SK-N-SH treated with all-trans-retinoic acid at 6 μM for 48 hours (cell line): ENCODE measurements around the gene MMP14.

Experiments used
- ATAC-seq: fragments of 200-7000 bp; cut with Tn5 transposase; 3 replicates; pipeline ENCODE4 v1.9.1; 2020; ENCODE audit warnings: mild to moderate bottlenecking, moderate library complexity
- ARNTL ChIP-seq: fragments of 450-650 bp; formaldehyde crosslinking; IDR thresholded peaks from 2 replicates; pipeline ENCODE4 v1.5.0; 2020; ENCODE audit warnings: low read depth, mild to moderate bottlenecking, moderate library complexity, borderline replicate concordance
- BACH2 ChIP-seq: fragments of 250-450 bp; sonication (Bioruptor Pico); IDR thresholded peaks from 2 replicates; pipeline ENCODE4 v1.9.0; 2021; ENCODE audit warnings: mild to moderate bottlenecking, borderline replicate concordance
- CSDC2 ChIP-seq: fragments of 250-450 bp; sonication (Bioruptor Pico); IDR thresholded peaks from 2 replicates; pipeline ENCODE4 v1.5.0; 2020; ENCODE audit warnings: mild to moderate bottlenecking, moderate library complexity
- ESRRG ChIP-seq: fragments of 250-450 bp; sonication (Bioruptor Pico); IDR thresholded peaks from 2 replicates; pipeline ENCODE4 v1.6.1; 2021; ENCODE audit warnings: mild to moderate bottlenecking
- GLIS3 ChIP-seq: fragments of 250-450 bp; sonication (Bioruptor Pico); IDR thresholded peaks from 2 replicates; pipeline ENCODE4 v1.5.0; 2020; ENCODE audit warnings: mild to moderate bottlenecking, moderate library complexity
- ISL1 ChIP-seq: fragments of 250-450 bp; sonication (Bioruptor Pico); IDR thresholded peaks from 2 replicates; pipeline ENCODE4 v2.1.2; 2022; ENCODE audit warnings: mild to moderate bottlenecking, moderate library complexity
- OSR1 ChIP-seq: fragments of 250-450 bp; sonication (Bioruptor Pico); IDR thresholded peaks from 2 replicates; pipeline ENCODE4 v1.8.0; 2022; ENCODE audit warnings: moderate library complexity, mild to moderate bottlenecking, inconsistent platforms
- PPARA ChIP-seq: fragments of 250-450 bp; sonication (Bioruptor Pico); IDR thresholded peaks from 2 replicates; pipeline ENCODE4 v1.5.0; 2020; ENCODE audit warnings: mild to moderate bottlenecking, borderline replicate concordance
- RARB ChIP-seq: fragments of 250-450 bp; sonication (Bioruptor Pico); IDR thresholded peaks from 2 replicates; pipeline ENCODE4 v1.8.0; 2021; ENCODE audit warnings: mild to moderate bottlenecking, moderate library complexity
- SNAI2 ChIP-seq: fragments of 250-450 bp; sonication (Bioruptor Pico); IDR thresholded peaks from 2 replicates; pipeline ENCODE4 v1.5.0; 2020; ENCODE audit warnings: mild to moderate bottlenecking, moderate library complexity
- TCF4 ChIP-seq: fragments of 250-450 bp; sonication (Bioruptor Pico); IDR thresholded peaks from 2 replicates; pipeline ENCODE4 v1.8.0; 2021; ENCODE audit warnings: mild to moderate bottlenecking, moderate library complexity, borderline replicate concordance
- TOX ChIP-seq: fragments of 250-450 bp; sonication (Bioruptor Pico); IDR thresholded peaks from 2 replicates; pipeline ENCODE4 v1.8.0; 2021; ENCODE audit warnings: mild to moderate bottlenecking, moderate library complexity, borderline replicate concordance
- ZC3H10 ChIP-seq: fragments of 250-450 bp; sonication (Bioruptor Pico); IDR thresholded peaks from 2 replicates; pipeline ENCODE4 v1.5.1; 2021; ENCODE audit warnings: mild to moderate bottlenecking, moderate library complexity
- ZFP3 ChIP-seq: fragments of 250-450 bp; sonication (Bioruptor Pico); IDR thresholded peaks from 2 replicates; pipeline ENCODE4 v1.5.0; 2020; ENCODE audit warnings: mild to moderate bottlenecking, moderate library complexity
- ZFP30 ChIP-seq: fragments of 450-650 bp; formaldehyde crosslinking; IDR thresholded peaks from 2 replicates; pipeline ENCODE4 v1.5.0; 2022; ENCODE audit warnings: mild to moderate bottlenecking, moderate library complexity
- ZNF565 ChIP-seq: fragments of 450-650 bp; formaldehyde crosslinking; conservative IDR thresholded peaks from 2 replicates; pipeline ENCODE4 v1.5.0; 2020; ENCODE audit warnings: low read depth, mild to moderate bottlenecking, moderate library complexity
- ZNF70 ChIP-seq: fragments of 450-650 bp; formaldehyde crosslinking; IDR thresholded peaks from 2 replicates; pipeline ENCODE4 v1.5.0; 2020; ENCODE audit warnings: mild to moderate bottlenecking, moderate library complexity
- ZNF8 ChIP-seq: fragments of 450-650 bp; formaldehyde crosslinking; IDR thresholded peaks from 2 replicates; pipeline ENCODE4 v1.5.0; 2020; ENCODE audit warnings: mild to moderate bottlenecking, moderate library complexity
- TF ChIP-seq, protein P1 (sequence below): fragments of 250-450 bp; sonication (Bioruptor Pico); IDR thresholded peaks from 2 replicates; pipeline ENCODE4 v1.5.1; 2021; ENCODE audit warnings: mild to moderate bottlenecking, moderate library complexity
- TF ChIP-seq, protein P2 (sequence below): fragments of 250-450 bp; sonication (Bioruptor Pico); IDR thresholded peaks from 2 replicates; pipeline ENCODE4 v1.5.0; 2020; ENCODE audit warnings: mild to moderate bottlenecking, moderate library complexity
- TF ChIP-seq, protein P3 (sequence below): fragments of 250-450 bp; sonication (Bioruptor Pico); IDR thresholded peaks from 2 replicates; pipeline ENCODE4 v1.5.1; 2020; ENCODE audit warnings: low read depth, mild to moderate bottlenecking, moderate library complexity
- TF ChIP-seq, protein P4 (sequence below): fragments of 250-450 bp; sonication (Bioruptor Pico); IDR thresholded peaks from 2 replicates; pipeline ENCODE4 v1.8.0; 2020; ENCODE audit warnings: mild to moderate bottlenecking, moderate library complexity, borderline replicate concordance

The MMP14 gene

DNA sequence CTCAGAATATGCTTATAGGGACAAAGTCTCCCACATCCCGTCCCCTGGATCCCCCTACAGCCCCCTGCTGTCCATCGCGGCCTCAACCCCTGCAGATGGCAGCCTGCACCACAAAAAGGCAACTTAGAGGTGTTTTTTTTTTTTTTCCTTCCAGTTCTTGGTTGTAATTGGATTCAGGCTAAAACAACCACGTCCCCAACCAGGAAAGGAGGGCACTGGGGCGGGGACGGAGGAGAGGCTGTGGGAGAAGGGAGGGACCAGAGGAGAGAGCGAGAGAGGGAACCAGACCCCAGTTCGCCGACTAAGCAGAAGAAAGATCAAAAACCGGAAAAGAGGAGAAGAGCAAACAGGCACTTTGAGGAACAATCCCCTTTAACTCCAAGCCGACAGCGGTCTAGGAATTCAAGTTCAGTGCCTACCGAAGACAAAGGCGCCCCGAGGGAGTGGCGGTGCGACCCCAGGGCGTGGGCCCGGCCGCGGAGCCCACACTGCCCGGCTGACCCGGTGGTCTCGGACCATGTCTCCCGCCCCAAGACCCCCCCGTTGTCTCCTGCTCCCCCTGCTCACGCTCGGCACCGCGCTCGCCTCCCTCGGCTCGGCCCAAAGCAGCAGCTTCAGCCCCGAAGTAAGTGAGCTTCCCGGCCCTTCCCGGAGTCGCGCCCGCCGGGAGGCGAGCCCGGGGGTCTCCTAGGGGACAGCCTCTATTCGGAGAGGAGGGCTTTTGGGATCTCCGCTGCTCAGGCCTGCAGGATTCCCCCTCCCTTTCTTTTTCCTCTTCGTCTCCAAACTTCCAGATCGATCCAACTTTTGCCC, at the start of gene MMP14:
TSS of gene MMP14 (plus strand) at position 285 of the 813 bp plus-strand sequence. CDS start at position 518, 233 bp downstream.
- ATAC-seq: peak; percentile 84
- TF ChIP-seq RARB (CRISPR knock-in tag): no peak
- no peak for TF ChIP-seq TCF4 (CRISPR knock-in tag)
- no peak for TF ChIP-seq CSDC2 (CRISPR knock-in tag)
- no peak for TF ChIP-seq ISL1
- TF ChIP-seq ZFP3 (CRISPR knock-in tag): no peak

DNA sequence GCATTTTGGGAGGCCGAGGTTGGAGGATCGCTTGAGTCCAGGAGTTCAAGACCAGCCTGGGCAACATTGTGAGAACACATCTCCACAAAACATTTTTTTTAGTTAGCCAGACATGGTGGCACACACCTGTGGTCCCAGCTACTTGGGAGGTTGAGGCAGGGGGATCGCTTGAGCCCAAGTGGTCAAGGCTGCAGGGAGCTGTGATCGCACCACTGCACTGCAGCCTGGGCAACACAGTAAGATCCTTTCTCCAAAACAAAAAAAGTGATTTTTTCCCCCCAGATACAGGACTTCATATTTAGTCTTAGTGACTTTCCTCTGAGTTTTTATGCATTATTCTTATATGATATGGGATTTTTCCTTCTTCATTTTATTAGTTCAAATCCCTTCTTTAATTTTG, 49.7 kb upstream of the MMP14 start:
- ATAC-seq: no peak
- no peak for TF ChIP-seq ZNF8 (CRISPR knock-in tag)
- TF ChIP-seq PPARA (CRISPR knock-in tag): no peak
- TF ChIP-seq ZFP30 (CRISPR knock-in tag): no peak
- TF ChIP-seq, protein P1, sequence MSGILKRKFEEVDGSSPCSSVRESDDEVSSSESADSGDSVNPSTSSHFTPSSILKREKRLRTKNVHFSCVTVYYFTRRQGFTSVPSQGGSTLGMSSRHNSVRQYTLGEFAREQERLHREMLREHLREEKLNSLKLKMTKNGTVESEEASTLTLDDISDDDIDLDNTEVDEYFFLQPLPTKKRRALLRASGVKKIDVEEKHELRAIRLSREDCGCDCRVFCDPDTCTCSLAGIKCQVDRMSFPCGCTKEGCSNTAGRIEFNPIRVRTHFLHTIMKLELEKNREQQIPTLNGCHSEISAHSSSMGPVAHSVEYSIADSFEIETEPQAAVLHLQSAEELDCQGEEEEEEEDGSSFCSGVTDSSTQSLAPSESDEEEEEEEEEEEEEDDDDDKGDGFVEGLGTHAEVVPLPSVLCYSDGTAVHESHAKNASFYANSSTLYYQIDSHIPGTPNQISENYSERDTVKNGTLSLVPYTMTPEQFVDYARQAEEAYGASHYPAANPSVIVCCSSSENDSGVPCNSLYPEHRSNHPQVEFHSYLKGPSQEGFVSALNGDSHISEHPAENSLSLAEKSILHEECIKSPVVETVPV (CRISPR knock-in tag): no peak
- TF ChIP-seq RARB (CRISPR knock-in tag): no peak
- no peak for TF ChIP-seq CSDC2 (CRISPR knock-in tag)
- no peak for TF ChIP-seq ZNF565 (CRISPR knock-in tag)
- TF ChIP-seq SNAI2 (CRISPR knock-in tag): no peak
- TF ChIP-seq ESRRG (CRISPR knock-in tag): no peak
- TF ChIP-seq, protein P2, sequence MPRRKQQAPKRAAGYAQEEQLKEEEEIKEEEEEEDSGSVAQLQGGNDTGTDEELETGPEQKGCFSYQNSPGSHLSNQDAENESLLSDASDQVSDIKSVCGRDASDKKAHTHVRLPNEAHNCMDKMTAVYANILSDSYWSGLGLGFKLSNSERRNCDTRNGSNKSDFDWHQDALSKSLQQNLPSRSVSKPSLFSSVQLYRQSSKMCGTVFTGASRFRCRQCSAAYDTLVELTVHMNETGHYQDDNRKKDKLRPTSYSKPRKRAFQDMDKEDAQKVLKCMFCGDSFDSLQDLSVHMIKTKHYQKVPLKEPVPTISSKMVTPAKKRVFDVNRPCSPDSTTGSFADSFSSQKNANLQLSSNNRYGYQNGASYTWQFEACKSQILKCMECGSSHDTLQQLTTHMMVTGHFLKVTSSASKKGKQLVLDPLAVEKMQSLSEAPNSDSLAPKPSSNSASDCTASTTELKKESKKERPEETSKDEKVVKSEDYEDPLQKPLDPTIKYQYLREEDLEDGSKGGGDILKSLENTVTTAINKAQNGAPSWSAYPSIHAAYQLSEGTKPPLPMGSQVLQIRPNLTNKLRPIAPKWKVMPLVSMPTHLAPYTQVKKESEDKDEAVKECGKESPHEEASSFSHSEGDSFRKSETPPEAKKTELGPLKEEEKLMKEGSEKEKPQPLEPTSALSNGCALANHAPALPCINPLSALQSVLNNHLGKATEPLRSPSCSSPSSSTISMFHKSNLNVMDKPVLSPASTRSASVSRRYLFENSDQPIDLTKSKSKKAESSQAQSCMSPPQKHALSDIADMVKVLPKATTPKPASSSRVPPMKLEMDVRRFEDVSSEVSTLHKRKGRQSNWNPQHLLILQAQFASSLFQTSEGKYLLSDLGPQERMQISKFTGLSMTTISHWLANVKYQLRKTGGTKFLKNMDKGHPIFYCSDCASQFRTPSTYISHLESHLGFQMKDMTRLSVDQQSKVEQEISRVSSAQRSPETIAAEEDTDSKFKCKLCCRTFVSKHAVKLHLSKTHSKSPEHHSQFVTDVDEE (CRISPR knock-in tag): no peak
- no peak for TF ChIP-seq ZNF70
- no peak for TF ChIP-seq ISL1
- TF ChIP-seq ZFP3 (CRISPR knock-in tag): no peak
- no peak for TF ChIP-seq ZC3H10
- TF ChIP-seq TOX (CRISPR knock-in tag): no peak
- TF ChIP-seq GLIS3: no peak
- TF ChIP-seq BACH2 (CRISPR knock-in tag): no peak
- TF ChIP-seq, protein P3, sequence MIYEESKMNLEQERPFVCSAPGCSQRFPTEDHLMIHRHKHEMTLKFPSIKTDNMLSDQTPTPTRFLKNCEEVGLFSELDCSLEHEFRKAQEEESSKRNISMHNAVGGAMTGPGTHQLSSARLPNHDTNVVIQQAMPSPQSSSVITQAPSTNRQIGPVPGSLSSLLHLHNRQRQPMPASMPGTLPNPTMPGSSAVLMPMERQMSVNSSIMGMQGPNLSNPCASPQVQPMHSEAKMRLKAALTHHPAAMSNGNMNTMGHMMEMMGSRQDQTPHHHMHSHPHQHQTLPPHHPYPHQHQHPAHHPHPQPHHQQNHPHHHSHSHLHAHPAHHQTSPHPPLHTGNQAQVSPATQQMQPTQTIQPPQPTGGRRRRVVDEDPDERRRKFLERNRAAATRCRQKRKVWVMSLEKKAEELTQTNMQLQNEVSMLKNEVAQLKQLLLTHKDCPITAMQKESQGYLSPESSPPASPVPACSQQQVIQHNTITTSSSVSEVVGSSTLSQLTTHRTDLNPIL (CRISPR knock-in tag): no peak

DNA sequence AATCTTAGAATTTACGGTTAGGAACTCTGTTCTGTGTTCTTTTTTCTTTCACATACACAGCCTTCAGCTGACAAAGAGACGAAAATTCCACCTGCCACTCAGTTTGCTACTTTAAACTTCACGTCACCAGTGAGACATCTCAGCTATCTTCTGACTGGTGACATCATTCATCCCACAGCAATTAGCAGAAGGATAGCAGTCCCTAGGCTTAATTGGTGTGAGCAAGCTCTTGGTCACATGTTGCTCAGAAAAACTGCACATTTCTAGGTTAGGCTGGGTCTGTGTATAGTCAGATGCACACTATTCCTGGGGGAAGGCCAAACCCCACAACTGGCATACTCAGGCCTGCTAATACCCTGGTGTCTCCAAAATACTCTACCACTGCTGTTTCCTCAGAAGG, 45.1 kb upstream of the MMP14 start:
- peak; percentile 78 for ATAC-seq
- no peak for TF ChIP-seq CSDC2 (CRISPR knock-in tag)
- TF ChIP-seq ZNF8 (CRISPR knock-in tag): no peak
- TF ChIP-seq, protein P2 (CRISPR knock-in tag): no peak
- TF ChIP-seq TCF4 (CRISPR knock-in tag): no peak
- TF ChIP-seq ZNF565 (CRISPR knock-in tag): no peak
- no peak for TF ChIP-seq ARNTL (CRISPR knock-in tag)
- TF ChIP-seq BACH2 (CRISPR knock-in tag): no peak
- TF ChIP-seq ESRRG (CRISPR knock-in tag): no peak
- TF ChIP-seq ZFP30 (CRISPR knock-in tag): no peak
- TF ChIP-seq, protein P1 (CRISPR knock-in tag): no peak
- TF ChIP-seq ZC3H10: no peak
- TF ChIP-seq OSR1 (CRISPR knock-in tag): no peak
- no peak for TF ChIP-seq GLIS3
- no peak for TF ChIP-seq ZFP3 (CRISPR knock-in tag)
- no peak for TF ChIP-seq SNAI2 (CRISPR knock-in tag)
- TF ChIP-seq, protein P4, sequence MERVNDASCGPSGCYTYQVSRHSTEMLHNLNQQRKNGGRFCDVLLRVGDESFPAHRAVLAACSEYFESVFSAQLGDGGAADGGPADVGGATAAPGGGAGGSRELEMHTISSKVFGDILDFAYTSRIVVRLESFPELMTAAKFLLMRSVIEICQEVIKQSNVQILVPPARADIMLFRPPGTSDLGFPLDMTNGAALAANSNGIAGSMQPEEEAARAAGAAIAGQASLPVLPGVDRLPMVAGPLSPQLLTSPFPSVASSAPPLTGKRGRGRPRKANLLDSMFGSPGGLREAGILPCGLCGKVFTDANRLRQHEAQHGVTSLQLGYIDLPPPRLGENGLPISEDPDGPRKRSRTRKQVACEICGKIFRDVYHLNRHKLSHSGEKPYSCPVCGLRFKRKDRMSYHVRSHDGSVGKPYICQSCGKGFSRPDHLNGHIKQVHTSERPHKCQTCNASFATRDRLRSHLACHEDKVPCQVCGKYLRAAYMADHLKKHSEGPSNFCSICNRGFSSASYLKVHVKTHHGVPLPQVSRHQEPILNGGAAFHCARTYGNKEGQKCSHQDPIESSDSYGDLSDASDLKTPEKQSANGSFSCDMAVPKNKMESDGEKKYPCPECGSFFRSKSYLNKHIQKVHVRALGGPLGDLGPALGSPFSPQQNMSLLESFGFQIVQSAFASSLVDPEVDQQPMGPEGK (CRISPR knock-in tag): no peak
